GM12873 (cell line): ENCODE measurements around the gene IL1R1.

ENCODE experiments used
- CTCF ChIP-seq: IDR thresholded peaks from 2 replicates; pipeline ENCODE4 v1.5.1; 2012; ENCODE audit warnings: low read depth, mild to moderate bottlenecking, moderate library complexity, low read length, control low read depth; ENCODE audit not compliant: insufficient read depth; ENCODE audit errors: missing control alignments

Gene IL1R1

GRCh38 chr2:102179061-102179460, 36.5 kb downstream of the IL1R1 start:
- TF ChIP-seq CTCF = no peak

- no peak for TF ChIP-seq CTCF
These were observed 37.5 kb downstream of the IL1R1 start for GRCh38 chr2:102179788-102180686.

GRCh38 chr2:102180687-102180999, 38.1 kb downstream of the IL1R1 start:
- TF ChIP-seq CTCF = no peak

- TF ChIP-seq CTCF = no peak
These were observed 38.8 kb downstream of the IL1R1 start for GRCh38 chr2:102181376-102181775.

DNA sequence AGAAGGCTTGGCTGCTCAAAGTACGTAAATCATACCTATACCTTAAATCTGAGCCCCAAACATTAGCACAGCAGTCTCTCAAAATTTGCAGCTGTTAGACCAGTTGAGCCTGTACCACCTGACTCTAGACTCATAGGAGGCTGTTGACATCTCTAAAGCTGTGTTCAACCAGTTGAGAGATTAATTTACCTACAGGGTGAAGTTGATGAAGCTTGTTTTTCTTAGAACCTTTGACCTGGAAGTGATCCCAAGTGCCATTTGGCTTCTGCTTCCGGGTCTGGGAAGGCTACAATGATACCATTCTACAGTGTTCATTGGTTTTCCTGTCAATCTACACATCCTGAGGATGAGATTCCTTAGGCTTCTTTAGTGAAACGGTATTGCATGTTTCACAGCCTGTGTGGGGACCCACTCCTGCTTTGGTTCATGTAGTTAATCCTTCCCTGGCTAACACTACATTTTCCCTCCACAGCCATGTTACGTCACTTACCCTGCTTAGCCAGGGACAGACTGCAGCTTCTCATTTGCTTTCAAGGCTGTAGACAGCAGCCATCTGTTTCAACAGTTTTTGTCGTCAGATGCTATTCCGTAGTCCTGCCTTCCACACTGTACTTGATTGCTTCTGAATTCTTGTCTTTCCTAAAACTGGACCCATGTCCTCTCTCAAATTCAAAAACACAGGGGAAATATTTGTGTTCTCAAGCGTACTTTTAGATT, 39.5 kb downstream of the IL1R1 start:
- no peak for TF ChIP-seq CTCF

- TF ChIP-seq CTCF = no peak
These were observed 41.5 kb downstream of the IL1R1 start for GRCh38 chr2:102184018-102184417.

- no peak for TF ChIP-seq CTCF
These were observed 42.0 kb downstream of the IL1R1 start for GRCh38 chr2:102184568-102184967.
